GM12878 (cell line): ENCODE data around the gene CIRBP. TPM values are rescaled to one million over a fixed set of nuclear protein-coding genes. Genes with fewer than 3 reads are reported as not detected.

Experiments used
- ATF7 ChIP-seq: fragments of 450-650 bp; IDR thresholded peaks from 2 replicates; pipeline ENCODE4 v1.6.1; 2016; ENCODE audit warnings: low read depth, mild to moderate bottlenecking
- BHLHE40 ChIP-seq, 2 experiments: fragments of 450-650 bp in 1 of 2; IDR thresholded peaks; 2 replicates each; pipeline ENCODE4 v1.6.1; 2011 to 2017; ENCODE audit warnings: low read depth in 2 of 2, borderline replicate concordance in 1 of 2, improper control_type of control experiment in 1 of 2, low read length in 1 of 2, mild to moderate bottlenecking in 1 of 2
- CEBPB ChIP-seq, 2 experiments: fragments of 150-350 bp in 1 of 2; IDR thresholded peaks; 2 replicates each; pipeline ENCODE4 v1.6.1; 2012 to 2014; ENCODE audit warnings: low read depth in 2 of 2, low read length in 2 of 2, borderline replicate concordance in 1 of 2, inconsistent platforms in 1 of 2
- GATAD2B ChIP-seq: fragments of 450-650 bp; conservative IDR thresholded peaks from 2 replicates; pipeline ENCODE4 v1.6.1; 2017; ENCODE audit warnings: low read depth, mild to moderate bottlenecking, moderate library complexity
- IKZF1 ChIP-seq: fragments of 450-650 bp; conservative IDR thresholded peaks from 2 replicates; pipeline ENCODE4 v1.6.1; 2017; ENCODE audit warnings: antibody characterized with exemption, mild to moderate bottlenecking
- JUNB ChIP-seq: IDR thresholded peaks from 2 replicates; pipeline ENCODE4 v1.6.1; 2016; ENCODE audit warnings: antibody characterized with exemption, mild to moderate bottlenecking
- MEF2B ChIP-seq: fragments of 450-650 bp; IDR thresholded peaks from 2 replicates; pipeline ENCODE4 v1.6.1; 2018; ENCODE audit warnings: mild to moderate bottlenecking, moderate library complexity; ENCODE audit not compliant: partially characterized antibody, poor library complexity, severe bottlenecking
- POLR2AphosphoS2 ChIP-seq: IDR thresholded peaks from 2 replicates; pipeline ENCODE4 v1.6.1; 2011; ENCODE audit warnings: low read depth, mild to moderate bottlenecking, low read length, improper control_type of control experiment, moderate library complexity
- PRDM15 ChIP-seq: fragments of 450-650 bp; formaldehyde crosslinking; IDR thresholded peaks from 2 replicates; pipeline ENCODE4 v1.4.0; 2020; ENCODE audit warnings: mild to moderate bottlenecking, moderate library complexity
- SIN3A ChIP-seq: IDR thresholded peaks from 2 replicates; pipeline ENCODE4 v1.6.1; 2012; ENCODE audit warnings: low read depth, low read length, improper control_type of control experiment
- SMC3 ChIP-seq: IDR thresholded peaks from 2 replicates; pipeline ENCODE4 v1.6.1; 2011; ENCODE audit warnings: low read length, improper control_type of control experiment, borderline replicate concordance
- SREBF1 ChIP-seq: IDR thresholded peaks from 2 replicates; pipeline ENCODE4 v1.6.1; 2012; ENCODE audit warnings: mild to moderate bottlenecking, low read length
- SRF ChIP-seq, 2 experiments: IDR thresholded peaks; 2 replicates each; pipeline ENCODE4 v1.6.1; 2011; ENCODE audit warnings: low read depth in 2 of 2, low read length in 2 of 2, mild to moderate bottlenecking in 1 of 2, moderate library complexity in 1 of 2
- ZNF274 ChIP-seq: IDR thresholded peaks from one replicate; pipeline ENCODE4 v1.8.0; 2011; ENCODE audit not compliant: insufficient read length, insufficient read depth
- polyA plus RNA-seq, 11 experiments: library from polyadenylated mRNA; depleted of rRNA in 4 of 11; unstranded in 6 of 11; stranded (reverse) in 5 of 11; fragments of >200 nt; fragmentation: Nextera tagmentation in 4 of 11; fragmentation: Illumina TruSeq in 1 of 11; extraction: Ambion mirVana in 4 of 11; extraction: Trizol in 1 of 11; gene quantifications; 1 replicate in 1 of 11; 2 replicates in 10 of 11; pipeline versions ENCODE4 v1.2.1 to v1.2.3, GENCODE V29; 2011 to 2016; ENCODE audit warnings: inconsistent platforms in 2 of 11, missing spikeins in 2 of 11, low read depth in 1 of 11
- total RNA-seq, 4 experiments: library from RNA; depleted of rRNA in 3 of 4; stranded (reverse); fragments of >200 nt in 3 of 4; fragmentation: Illumina TruSeq in 1 of 4; extraction: Trizol in 1 of 4; gene quantifications; 2 replicates each; pipeline versions ENCODE4 v1.2.1 to v1.2.3, GENCODE V29; 2013 to 2021
- TF ChIP-seq, protein P1 (sequence below): IDR thresholded peaks from 2 replicates; pipeline ENCODE4 v1.6.1; 2011; ENCODE audit warnings: low read depth, low read length, improper control_type of control experiment, borderline replicate concordance

Gene CIRBP
- total and polyA plus RNA-seq, 10 of the 15 experiments (the other 5 are each of a cell fraction or from before 2014, with no cell fraction given): 27.6 to 335 (median 229) TPM

DNA sequence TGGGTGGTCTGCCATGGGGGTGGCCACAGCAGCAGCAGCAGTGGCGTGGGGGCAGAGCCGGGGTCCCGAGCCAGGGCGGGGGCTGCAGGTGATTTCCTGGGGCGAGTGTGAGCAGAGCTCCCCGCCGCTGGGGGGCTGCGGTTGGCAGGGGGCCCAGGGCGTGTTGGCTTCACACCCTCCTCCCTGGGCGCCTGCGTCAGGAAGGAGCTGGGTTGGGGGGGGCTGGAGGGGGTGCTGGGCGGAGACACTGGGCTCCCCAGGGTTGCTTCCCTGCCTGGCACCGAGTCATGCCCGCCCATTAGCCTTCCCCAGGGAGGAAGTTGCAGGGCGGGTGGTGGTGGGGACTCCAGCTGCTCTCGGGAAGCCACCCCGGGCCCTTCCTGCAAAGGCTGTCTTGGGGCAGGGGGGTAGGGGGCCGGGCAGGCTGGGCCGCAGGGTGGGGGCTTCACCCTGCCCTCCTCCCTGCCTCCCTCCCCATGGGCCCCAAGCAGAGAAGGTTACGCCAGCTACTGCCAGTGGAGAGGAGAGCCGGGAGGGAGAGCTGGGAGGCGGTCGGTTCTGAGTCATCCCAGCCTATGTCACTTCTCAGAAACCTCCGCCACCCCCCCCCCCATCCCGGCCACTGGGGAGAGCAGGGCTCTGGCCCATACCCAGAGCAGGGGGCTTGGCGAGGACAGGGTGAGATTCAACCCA lies 16.2 kb upstream of the CIRBP start (continued):
- TF ChIP-seq, protein P1, sequence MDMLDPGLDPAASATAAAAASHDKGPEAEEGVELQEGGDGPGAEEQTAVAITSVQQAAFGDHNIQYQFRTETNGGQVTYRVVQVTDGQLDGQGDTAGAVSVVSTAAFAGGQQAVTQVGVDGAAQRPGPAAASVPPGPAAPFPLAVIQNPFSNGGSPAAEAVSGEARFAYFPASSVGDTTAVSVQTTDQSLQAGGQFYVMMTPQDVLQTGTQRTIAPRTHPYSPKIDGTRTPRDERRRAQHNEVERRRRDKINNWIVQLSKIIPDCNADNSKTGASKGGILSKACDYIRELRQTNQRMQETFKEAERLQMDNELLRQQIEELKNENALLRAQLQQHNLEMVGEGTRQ: no peak
- TF ChIP-seq GATAD2B (peak; percentile 17; the same call in 1 of the 2 replicates), PRDM15 (CRISPR knock-in tag) (no peak), SIN3A (no peak), SMC3 (no peak), BHLHE40 (IDR thresholded peaks at IDR 0.05; ENCODE audit: borderline replicate concordance in 1 of 2, low read depth in 2 of 2, low read length in 1 of 2) (peak; percentile 14 to 70; a peak in 2 of 4 replicates), POLR2AphosphoS2 (peak; percentile 54; the same call in 1 of the 2 replicates), IKZF1 (peak; percentile 72), MEF2B (peak; percentile 81), CEBPB (IDR thresholded peaks at IDR 0.05; ENCODE audit: borderline replicate concordance in 1 of 2, low read depth in 2 of 2, low read length in 2 of 2) (no peak), JUNB (peak; percentile 23; the same call in 1 of the 2 replicates), ATF7 (0 out of 2 replicates have a peak, but pooled peaks have one; percentile 33), SREBF1 (no peak), SRF (IDR thresholded peaks at IDR 0.05; ENCODE audit: low read depth in 2 of 2, low read length in 2 of 2) (no peak), ZNF274 (no peak)
- TF ChIP-seq, all 136 proteins: peak for 15
